H1 (cell line): Measurements from ENCODE around the gene TAF10. TPM values are rescaled to one million over a fixed set of nuclear protein-coding genes. Genes with fewer than 3 reads are reported as not detected.

Experiments used
- CTCF ChIA-PET: fragments of 300-600 bp; sonication (Branson Sonifier 250); formaldehyde crosslinking; loops from one replicate; lab custom pipeline; 2021; ENCODE audit not compliant: partially characterized antibody; lab: Charles Lee
- POLR2A ChIA-PET: fragments of 300-600 bp; sonication (Branson Sonifier 250); formaldehyde crosslinking; loops from one replicate; lab custom pipeline; 2021; ENCODE audit warnings: inconsistent platforms; ENCODE audit not compliant: partially characterized antibody; lab: Charles Lee
- DNase-seq, 2 experiments: peaks; one replicate each; pipeline versions ENCODE4 v3.0.0 to v3.0.0-alpha.2; 2010 to 2022; ENCODE audit warnings: low spot score in 2 of 2, low read depth in 1 of 2, mixed read lengths in 1 of 2
- FAIRE-seq: peaks from 2 replicates; lab custom pipeline; 2011; peaks lifted over from hg19 to GRCh38; lab: Jason Lieb, UNC
- H2AFZ ChIP-seq: 2 replicates; pipeline ENCODE4 v1.8.1; 2012; ENCODE audit warnings: low read length, inconsistent platforms
- H2AK5ac ChIP-seq: 2 replicates; pipeline ENCODE4 v1.6.1; 2013; ENCODE audit warnings: low read depth, low read length
- H2BK120ac ChIP-seq: replicated peaks from 2 replicates; pipeline ENCODE3; 2013; ENCODE audit warnings: low read depth, low read length, inconsistent platforms
- H2BK12ac ChIP-seq: 2 replicates; pipeline ENCODE4 v1.6.1; 2013; ENCODE audit warnings: low read depth, low read length
- H2BK15ac ChIP-seq: 2 replicates; pipeline ENCODE4 v1.6.1; 2013; ENCODE audit warnings: low read length
- H2BK20ac ChIP-seq: 2 replicates; pipeline ENCODE4 v1.6.1; 2013; ENCODE audit warnings: low read length
- H2BK5ac ChIP-seq: 2 replicates; pipeline ENCODE4 v1.6.1; 2013; ENCODE audit warnings: low read depth, low read length
- H3K14ac ChIP-seq: 2 replicates; pipeline ENCODE4 v1.6.1; 2013; ENCODE audit warnings: inconsistent platforms; ENCODE audit not compliant: insufficient read length
- H3K18ac ChIP-seq: 2 replicates; pipeline ENCODE4 v1.6.1; 2013; ENCODE audit warnings: low read length; ENCODE audit errors: extremely low read depth
- H3K23ac ChIP-seq: 2 replicates; pipeline ENCODE4 v1.6.1; 2013; ENCODE audit warnings: inconsistent platforms; ENCODE audit not compliant: insufficient read length
- H3K23me2 ChIP-seq: 2 replicates; pipeline ENCODE4 v1.6.1; 2013; ENCODE audit warnings: low read depth, low read length
- H3K27ac ChIP-seq: 2 replicates; pipeline ENCODE4 v1.6.1; 2011; ENCODE audit warnings: low read depth, low read length, inconsistent platforms
- H3K27me3 ChIP-seq, 4 experiments: replicated peaks in 1 of 4; 1 replicate in 1 of 4; 2 replicates in 3 of 4; pipeline versions ENCODE4 v1.6.1 to v1.8.1; 2011 to 2013; ENCODE audit warnings: low read length in 3 of 4, mild to moderate bottlenecking in 3 of 4, inconsistent platforms in 2 of 4, mixed read lengths in 2 of 4, moderate library complexity in 1 of 4; ENCODE audit not compliant: control insufficient read depth in 3 of 4, insufficient read depth in 3 of 4; ENCODE audit errors: extremely low read depth in 1 of 4
- H3K36me3 ChIP-seq, 4 experiments: 2 replicates each; pipeline versions ENCODE4 v1.6.1 to v1.8.1; 2011 to 2013; ENCODE audit warnings: mild to moderate bottlenecking in 4 of 4, low read length in 3 of 4, moderate library complexity in 2 of 4, control low read depth in 1 of 4, inconsistent platforms in 1 of 4; ENCODE audit not compliant: insufficient read depth in 4 of 4, control insufficient read depth in 2 of 4
- H3K4ac ChIP-seq: replicated peaks from 2 replicates; pipeline ENCODE3; 2013; ENCODE audit warnings: low read length, low read depth, mixed read lengths, inconsistent platforms; ENCODE audit not compliant: insufficient read length
- H3K4me1 ChIP-seq, 4 experiments: replicated peaks in 1 of 4; 1 replicate in 1 of 4; 2 replicates in 3 of 4; pipeline versions ENCODE4 v1.6.1 to v1.8.1; 2011 to 2013; ENCODE audit warnings: low read length in 3 of 4, inconsistent platforms in 2 of 4, mixed read lengths in 1 of 4; ENCODE audit not compliant: insufficient read depth in 4 of 4, control insufficient read depth in 3 of 4
- H3K4me2 ChIP-seq, 2 experiments: 2 replicates each; pipeline versions ENCODE4 v1.6.1 to v1.8.1; 2011 to 2013; ENCODE audit warnings: low read depth in 2 of 2, low read length in 2 of 2, control low read depth in 1 of 2, inconsistent platforms in 1 of 2, mild to moderate bottlenecking in 1 of 2; ENCODE audit not compliant: insufficient read depth in 1 of 2
- H3K4me3 ChIP-seq, 4 experiments: fragments of 200-600, 300-600 bp in 1 of 4; sonication (generic), shearing (Covaris generic), sonication (Bioruptor Twin) in 1 of 4; 2 replicates each; pipeline versions ENCODE4 v1.5.1 to v1.8.1; 2011 to 2016; ENCODE audit warnings: low read length in 4 of 4, low read depth in 3 of 4, control low read depth in 2 of 4, inconsistent platforms in 2 of 4, mild to moderate bottlenecking in 2 of 4, mixed read lengths in 1 of 4, moderate library complexity in 1 of 4; ENCODE audit not compliant: insufficient read depth in 2 of 4; ENCODE audit errors: extremely low read depth in 1 of 4
- H3K56ac ChIP-seq: replicated peaks from 2 replicates; pipeline ENCODE3; 2013; ENCODE audit warnings: low read depth, mild to moderate bottlenecking, mixed read lengths, low read length, inconsistent platforms; ENCODE audit not compliant: insufficient read length
- H3K79me1 ChIP-seq: 2 replicates; pipeline ENCODE4 v1.6.1; 2013; ENCODE audit warnings: low read depth, low read length, control low read depth
- H3K79me2 ChIP-seq, 2 experiments: 2 replicates each; pipeline versions ENCODE4 v1.6.1 to v1.8.1; 2012 to 2013; ENCODE audit warnings: low read length in 2 of 2, mild to moderate bottlenecking in 2 of 2, inconsistent platforms in 1 of 2; ENCODE audit not compliant: insufficient read depth in 2 of 2, control insufficient read depth in 1 of 2
- H3K9ac ChIP-seq, 4 experiments: replicated peaks in 1 of 4; 1 replicate in 1 of 4; 2 replicates in 3 of 4; pipeline versions ENCODE4 v1.6.1 to v1.8.1; 2011 to 2013; ENCODE audit warnings: low read depth in 3 of 4, low read length in 3 of 4, control low read depth in 2 of 4, mild to moderate bottlenecking in 2 of 4, moderate library complexity in 2 of 4, inconsistent platforms in 1 of 4; ENCODE audit errors: extremely low read depth in 1 of 4
- H3K9me3 ChIP-seq, 2 experiments: 2 replicates each; pipeline versions ENCODE4 v1.6.1 to v1.8.1; 2012 to 2013; ENCODE audit warnings: mild to moderate bottlenecking in 2 of 2, moderate library complexity in 2 of 2, control low read depth in 1 of 2, inconsistent platforms in 1 of 2, low read depth in 1 of 2, low read length in 1 of 2, mixed read lengths in 1 of 2; ENCODE audit not compliant: insufficient read depth in 2 of 2
- H4K20me1 ChIP-seq, 2 experiments: replicated peaks in 1 of 2; 2 replicates each; pipeline versions ENCODE3 to v1.8.1; 2011 to 2013; ENCODE audit warnings: inconsistent platforms in 2 of 2, low read length in 2 of 2, mild to moderate bottlenecking in 1 of 2; ENCODE audit not compliant: insufficient read depth in 2 of 2, control insufficient read depth in 1 of 2
- H4K5ac ChIP-seq: 2 replicates; pipeline ENCODE4 v1.6.1; 2013; ENCODE audit warnings: low read length, low read depth, mixed read lengths, inconsistent platforms; ENCODE audit not compliant: insufficient read length
- H4K8ac ChIP-seq: 2 replicates; pipeline ENCODE4 v1.8.0; 2013; ENCODE audit warnings: mild to moderate bottlenecking, moderate library complexity, low read length, inconsistent platforms; ENCODE audit not compliant: insufficient read depth; ENCODE audit errors: extremely low read depth
- H4K91ac ChIP-seq: replicated peaks from 2 replicates; pipeline ENCODE3; 2013; ENCODE audit warnings: low read length, mixed read lengths, inconsistent platforms; ENCODE audit not compliant: insufficient read length
- KDM5A ChIP-seq: fragments of 200-600 bp; IDR thresholded peaks from 2 replicates; pipeline ENCODE4 v1.7.1; 2012; ENCODE audit warnings: mild to moderate bottlenecking, low read length, inconsistent platforms, mixed read lengths
- POLR2A ChIP-seq, 2 experiments: IDR thresholded peaks; 1 replicate in 1 of 2; 2 replicates in 1 of 2; pipeline ENCODE4 v1.6.1; 2011; ENCODE audit warnings: low read depth in 2 of 2, low read length in 2 of 2, mild to moderate bottlenecking in 2 of 2; ENCODE audit errors: control extremely low read depth in 1 of 2
- WGBS, 2 experiments: shearing (Covaris generic) in 1 of 2; methylation state at CpG; one replicate each; pipeline versions ENCODE4 v1.1.6 to v1.1.7; 2013 to 2015; ENCODE audit warnings: low lambda C conversion rate in 2 of 2, mixed read lengths in 2 of 2, inconsistent platforms in 1 of 2, low coverage in 1 of 2, missing lambda C conversion rate in 1 of 2; ENCODE audit not compliant: insufficient replicate concordance in 2 of 2, insufficient coverage in 1 of 2, insufficient read length in 1 of 2; ENCODE audit errors: extremely low coverage in 1 of 2, missing lambda C conversion rate in 1 of 2; 5-methylcytosine and 5-hydroxymethylcytosine counted together
- polyA plus RNA-seq, 7 experiments: library from polyadenylated mRNA; depleted of rRNA in 3 of 7; stranded (reverse) in 5 of 7; unstranded in 2 of 7; fragments of >200 nt in 5 of 7; fragments of 200-250 nt in 2 of 7; gene quantifications; 1 replicate in 5 of 7; 2 replicates in 1 of 7; 4 replicates in 1 of 7; pipeline versions ENCODE4 v1.2.1 to v1.2.3, GENCODE V29; 2011 to 2013; ENCODE audit warnings: missing spikeins in 2 of 7, mixed read lengths in 2 of 7
- total RNA-seq: library from RNA; stranded (reverse); fragmentation: NEBNext Ultra II Directional; extraction: Animal tissue kit (Norgen Biotek cat#: 25700); gene quantifications from 2 replicates; pipeline ENCODE4 v1.2.1, GENCODE V29; 2021

Gene TAF10
- total and polyA plus RNA-seq, 2 of the 8 experiments (the other 6 are each of a cell fraction or from before 2014, with no cell fraction given), result 128 to 213 TPM

DNA sequence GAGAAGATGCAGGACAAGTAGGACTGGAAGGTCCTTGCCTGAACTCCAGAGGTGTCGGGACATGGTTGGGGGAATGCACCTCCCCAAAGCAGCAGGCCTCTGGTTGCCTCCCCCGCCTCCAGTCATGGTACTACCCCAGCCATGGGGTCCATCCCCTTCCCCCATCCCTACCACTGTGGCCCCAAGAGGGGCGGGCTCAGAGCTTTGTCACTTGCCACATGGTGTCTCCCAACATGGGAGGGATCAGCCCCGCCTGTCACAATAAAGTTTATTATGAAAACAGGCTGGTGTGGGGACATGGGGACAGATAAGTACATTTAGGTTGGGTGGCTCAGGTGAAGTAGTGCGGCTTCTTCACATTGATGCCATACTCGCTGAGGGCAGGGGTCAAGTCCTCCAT lies 1.4 kb downstream of the TAF10 start:
- H3K27ac ChIP-seq, result no peak overlapping the region
- H3K56ac ChIP-seq, result no peak overlapping the region
- peak overlapping the region in 1 of 2 experiments; percentile 94; a peak in 3 of 4 replicates for H3K4me2 ChIP-seq
- H3K36me3 ChIP-seq, result peaks cover 17 to 36% (median 33%) of the 10 kb centered on the region in 4 experiments
- POLR2A ChIA-PET, result interaction anchor here (0.6 to 3.0 kb wide), 13 partner anchors 11 to 136 kb away, joined by 3 to 24 read pairs (median 4); no protein-coding TSS in a partner anchor
- FAIRE-seq, result no peak
- H2BK120ac ChIP-seq, result no peak overlapping the region
- H4K8ac ChIP-seq, result no peak overlapping the region
- DNase-seq, result no peak
- peaks cover 4 to 21% (median 11%) of the 10 kb centered on the region in 4 experiments for H3K4me1 ChIP-seq
- no peak overlapping the region for H2BK15ac ChIP-seq
- no peak overlapping the region for H3K4ac ChIP-seq
- H4K91ac ChIP-seq, result no peak overlapping the region
- WGBS, 2 experiments, result 95% methylated on average over 6 of the region's 6 CpGs; no CpG with 5 or more reads in 1 of the 2 experiments
- CTCF ChIA-PET, result interaction anchor here (0.9 to 2.8 kb wide), 3 partner anchors 11 to 79 kb away, joined by 3 to 10 read pairs (median 4); no protein-coding TSS in a partner anchor
- peaks cover 0 to 26% of the 10 kb centered on the region in 2 experiments; a peak in 2 of 4 replicates for H3K79me2 ChIP-seq
- peak overlapping the region in 1 of 4 experiments; percentile 34; a peak in 1 of 7 replicates for H3K9ac ChIP-seq
- no peak overlapping the region for H2AK5ac ChIP-seq
- no peak overlapping the region for H3K14ac ChIP-seq
- no peak overlapping the region for H3K23ac ChIP-seq
- no peaks in the 10 kb centered on the region for H3K27me3 ChIP-seq
- no peak overlapping the region for H3K18ac ChIP-seq
- TF ChIP-seq KDM5A, result no peak
- TF ChIP-seq POLR2A (IDR thresholded peaks at IDR 0.05; ENCODE audit: control extremely low read depth in 1 of 2, low read depth in 2 of 2, low read length in 2 of 2), result 0 out of 3 replicates have a peak, but pooled peaks of 1 of the 2 experiments have one; percentile 21
- no peak overlapping the region for H2BK12ac ChIP-seq
- H2BK20ac ChIP-seq, result no peak overlapping the region
- no peak overlapping the region for H4K5ac ChIP-seq
- no peaks in the 10 kb centered on the region for H3K9me3 ChIP-seq
- H2AFZ ChIP-seq, result no peak overlapping the region
- H2BK5ac ChIP-seq, result no peak overlapping the region
- peak overlapping the region in 2 of 4 experiments; percentile 67 to 76; a peak in 1 of 8 replicates for H3K4me3 ChIP-seq
- peaks cover 11% of the 10 kb centered on the region for H3K23me2 ChIP-seq
- peaks cover 5% of the 10 kb centered on the region; the same call in 1 of the 2 replicates for H3K79me1 ChIP-seq
- H4K20me1 ChIP-seq, result no peaks in the 10 kb centered on the region
